SKM-1 (cell line): ENCODE measurements around the gene SPRR1A.
"Not testable (repeated sequence)": the region's sequence is repeated elsewhere in the genome, so short reads cannot be mapped to it uniquely, and the experiment has no call there.

ENCODE experiments used
- DNase-seq: peaks from one replicate; lab custom pipeline; 2025; ENCODE audit not compliant: unreplicated experiment; lab: John Stamatoyannopoulos, UW

Gene SPRR1A

DNA sequence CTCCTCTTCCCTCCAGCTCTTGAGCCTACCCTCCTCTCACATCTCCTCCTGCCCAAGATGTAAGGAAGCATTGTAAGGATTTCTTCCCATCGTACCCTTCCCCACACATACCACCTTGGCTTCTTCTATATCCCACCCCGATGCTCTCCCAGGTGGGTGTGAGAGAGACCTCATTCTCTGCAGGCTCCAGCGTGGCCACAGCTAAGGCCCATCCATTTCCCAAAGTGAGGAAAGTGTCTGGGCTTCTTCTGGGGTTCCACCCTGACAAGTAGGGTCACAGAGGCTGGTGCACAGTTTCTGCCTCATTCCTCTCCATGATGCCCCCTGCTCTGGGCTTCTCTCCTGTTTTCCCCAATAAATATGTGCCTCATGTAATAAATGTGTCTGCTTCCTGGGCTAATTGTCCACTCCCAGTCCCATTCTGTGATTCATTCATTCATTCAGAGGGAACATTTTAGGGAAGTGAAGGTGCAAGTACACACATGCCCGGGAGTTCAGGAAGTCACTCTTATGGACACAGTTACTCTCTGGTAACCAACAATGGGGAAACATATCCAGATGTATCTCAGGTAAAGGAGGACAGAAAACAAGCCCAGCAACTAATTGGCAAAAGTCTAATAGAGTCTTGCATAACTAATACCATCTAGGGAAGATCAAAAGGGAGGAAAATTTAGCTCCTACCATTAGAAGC is 11.5 kb upstream of the SPRR1A start:
- no peak for DNase-seq

DNA sequence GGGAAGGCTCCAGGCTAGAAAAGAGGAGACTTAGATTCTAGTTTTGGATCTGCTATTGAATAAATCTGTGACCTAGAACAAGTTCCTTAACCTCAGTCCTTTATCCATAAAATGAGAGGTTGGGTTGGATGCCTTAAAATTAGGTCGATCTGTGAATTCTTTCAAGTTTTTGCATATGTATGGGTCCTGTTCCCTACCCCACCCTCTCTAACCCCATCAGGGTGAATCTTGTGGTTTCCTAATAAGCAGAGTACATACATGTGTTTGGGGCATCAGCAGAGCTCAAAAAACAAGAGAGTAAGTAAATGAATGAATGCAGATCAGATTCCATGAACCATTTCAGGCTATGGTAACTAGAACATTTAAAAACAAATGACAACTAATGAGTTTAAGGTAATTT is 7.2 kb upstream of the SPRR1A start:
- DNase-seq: no peak

DNA sequence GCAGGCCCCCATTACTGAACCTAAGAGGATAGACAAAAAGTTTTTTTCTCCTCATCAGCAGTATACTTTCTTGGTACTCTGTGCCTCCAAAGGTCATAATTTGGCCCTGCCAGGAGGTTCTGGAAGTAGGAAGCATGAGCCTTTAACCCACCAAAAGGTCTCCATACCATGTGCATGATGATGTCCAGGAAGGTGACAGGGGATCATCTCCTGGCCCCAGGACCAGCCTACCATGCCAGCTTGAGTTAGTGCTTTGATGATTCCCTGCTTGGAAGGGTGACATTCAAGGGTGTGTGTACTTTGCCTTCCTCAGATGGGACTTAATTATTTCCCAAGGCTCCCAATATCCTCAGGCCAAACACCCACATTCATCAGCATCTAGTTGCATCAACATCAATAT is 6.3 kb upstream of the SPRR1A start:
- DNase-seq: no peak

DNA sequence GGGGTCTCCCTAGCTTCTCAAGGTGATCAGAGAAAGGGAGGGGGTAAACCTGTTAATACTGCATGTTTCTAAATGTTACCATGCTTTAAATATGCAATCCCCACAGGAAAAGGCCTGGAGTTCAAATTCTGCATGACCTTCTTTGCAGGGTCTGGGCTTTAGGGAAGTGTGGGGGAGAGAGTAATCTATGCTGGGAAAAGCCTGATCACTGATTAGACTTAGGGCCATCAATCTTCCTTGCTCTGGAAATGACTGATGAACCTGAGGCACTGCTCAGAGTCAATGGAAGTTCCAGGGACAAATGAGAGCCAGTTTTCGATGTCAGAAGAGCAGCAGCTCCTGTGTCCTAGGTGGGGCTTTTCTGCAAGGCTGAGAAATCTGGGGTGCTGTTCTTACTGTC is 3.2 kb upstream of the SPRR1A start:
- no peak for DNase-seq

DNA sequence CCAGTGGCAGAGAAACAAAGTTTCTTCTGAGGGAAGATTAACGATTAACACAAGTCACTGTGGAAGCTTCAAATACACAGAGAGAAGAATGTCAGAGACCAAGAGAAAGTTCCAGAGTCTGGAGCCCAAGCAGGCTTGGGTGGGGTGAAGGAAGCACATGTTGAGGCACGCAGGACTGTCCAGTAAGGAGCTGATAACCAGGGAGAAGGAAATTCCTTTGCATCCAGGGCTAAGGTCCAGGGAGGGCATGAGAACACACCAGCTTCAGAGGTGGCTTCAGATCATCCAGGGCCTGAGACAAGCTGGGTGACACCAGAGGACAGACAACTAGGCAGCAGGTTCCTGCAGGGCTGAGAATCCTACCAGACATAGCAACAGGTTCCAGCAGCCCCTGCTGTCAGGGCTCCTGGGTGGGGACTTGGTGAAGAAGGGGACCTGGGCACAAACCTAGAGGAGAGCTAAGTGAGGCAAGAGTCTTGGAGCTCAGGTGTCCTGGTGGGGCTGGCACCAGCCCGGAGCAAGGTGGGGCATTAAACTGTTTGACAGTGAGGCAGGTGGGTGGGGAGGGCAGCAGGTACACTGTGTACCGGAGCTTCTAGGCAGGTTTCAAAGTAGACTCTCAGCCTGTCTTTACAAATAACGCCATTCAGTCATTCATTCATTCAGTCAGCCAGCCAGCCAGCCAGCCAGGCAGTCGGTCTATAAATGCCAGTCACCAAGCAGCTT is 2.6 kb upstream of the SPRR1A start:
- DNase-seq: no peak

DNA sequence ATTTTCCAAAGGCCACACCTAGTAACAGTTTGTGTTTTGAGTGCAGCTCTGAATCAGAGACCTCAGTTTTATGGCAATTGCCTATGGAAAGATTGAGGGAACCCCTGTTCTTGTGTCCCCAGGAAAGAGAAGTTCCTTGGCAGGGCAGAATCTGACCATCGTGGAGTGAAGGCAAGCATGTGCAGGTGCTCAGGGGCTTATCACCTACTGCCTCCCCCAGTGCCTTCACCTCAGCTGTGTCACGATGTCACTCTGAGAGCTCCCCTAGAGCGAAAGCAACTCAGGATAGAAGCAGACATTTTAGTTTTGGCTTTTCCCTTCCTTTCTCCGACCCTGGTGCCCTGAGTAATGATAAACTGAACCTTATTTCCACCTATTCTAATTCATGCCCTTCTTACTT is 1.8 kb upstream of the SPRR1A start:
- DNase-seq: no peak

DNA sequence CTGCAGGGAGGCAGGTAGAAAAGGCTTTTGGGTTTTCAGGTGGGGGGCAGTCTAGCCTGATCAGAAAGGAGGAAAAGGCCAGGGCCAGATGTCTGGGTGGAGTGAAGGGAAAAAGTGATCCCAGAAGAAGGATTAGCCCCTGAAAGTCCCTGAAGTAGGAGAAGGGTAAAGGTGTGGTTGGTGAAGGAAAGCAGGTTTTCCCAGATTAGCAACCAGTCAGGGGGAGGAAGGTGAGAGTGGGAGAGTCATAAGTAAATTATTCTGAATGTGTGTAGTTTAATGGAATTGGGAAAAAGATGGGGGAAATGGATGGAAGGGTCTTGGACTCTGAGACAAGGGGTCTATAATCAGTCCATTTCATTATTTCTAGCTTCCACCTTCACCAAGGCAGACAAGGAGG is 647 bp upstream of the SPRR1A start:
- no peak for DNase-seq

DNA sequence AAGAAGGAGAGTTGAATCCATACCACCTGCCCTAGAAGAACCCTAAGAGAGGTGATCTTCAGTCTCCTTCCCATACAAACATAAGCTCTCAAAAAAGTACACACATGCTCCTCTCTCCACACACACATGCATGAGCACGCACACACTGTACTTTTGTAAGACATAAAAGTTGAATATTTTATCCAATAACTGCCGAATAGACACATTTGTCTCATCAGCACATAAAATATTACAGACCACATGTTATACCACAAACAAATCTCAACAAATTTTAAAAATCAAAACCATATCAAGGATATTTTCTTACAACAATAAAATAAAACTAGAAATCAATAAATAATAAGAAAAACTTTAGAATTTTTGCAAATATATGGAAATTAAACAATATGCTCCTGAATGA is 2.7 kb downstream of the SPRR1A start:
- DNase-seq: no peak

DNA sequence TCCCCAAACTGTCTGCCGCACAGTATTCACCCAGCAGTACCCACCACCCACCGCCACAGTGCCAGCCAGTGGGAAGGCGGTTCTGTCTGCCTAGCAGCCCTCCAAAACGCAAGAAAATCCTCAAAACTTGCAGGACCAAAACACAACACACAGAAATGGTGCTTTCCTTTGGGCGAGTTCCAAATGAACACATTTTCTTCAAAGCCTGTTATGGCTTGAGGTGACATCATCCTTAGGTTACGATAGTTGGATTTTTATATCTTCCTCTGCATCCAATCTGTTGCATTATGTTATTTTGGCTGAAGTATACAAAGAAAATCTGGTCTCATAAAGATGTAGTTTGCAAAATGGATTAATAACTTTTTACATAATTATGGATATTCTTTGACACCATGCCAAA is 9.3 kb downstream of the SPRR1A start:
- DNase-seq: no peak

DNA sequence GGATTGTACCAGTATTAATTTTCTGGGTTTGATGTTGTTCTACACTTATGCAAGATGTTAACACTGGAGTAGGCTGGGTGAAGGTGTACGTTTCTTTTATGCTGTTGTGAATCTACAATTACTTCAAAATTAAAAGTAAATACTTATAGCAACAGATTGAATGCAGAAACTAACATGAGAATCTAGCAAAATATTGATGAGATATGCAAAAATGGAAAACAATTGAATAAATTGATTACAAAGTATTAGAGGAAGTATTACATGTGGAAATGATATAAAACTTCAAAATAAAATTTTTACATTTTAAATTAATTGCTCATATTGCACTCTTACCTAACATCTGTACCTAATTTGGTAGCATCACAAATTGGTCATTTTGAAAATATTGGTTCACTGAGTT is 12.0 kb downstream of the SPRR1A start:
- no peak for DNase-seq

DNA sequence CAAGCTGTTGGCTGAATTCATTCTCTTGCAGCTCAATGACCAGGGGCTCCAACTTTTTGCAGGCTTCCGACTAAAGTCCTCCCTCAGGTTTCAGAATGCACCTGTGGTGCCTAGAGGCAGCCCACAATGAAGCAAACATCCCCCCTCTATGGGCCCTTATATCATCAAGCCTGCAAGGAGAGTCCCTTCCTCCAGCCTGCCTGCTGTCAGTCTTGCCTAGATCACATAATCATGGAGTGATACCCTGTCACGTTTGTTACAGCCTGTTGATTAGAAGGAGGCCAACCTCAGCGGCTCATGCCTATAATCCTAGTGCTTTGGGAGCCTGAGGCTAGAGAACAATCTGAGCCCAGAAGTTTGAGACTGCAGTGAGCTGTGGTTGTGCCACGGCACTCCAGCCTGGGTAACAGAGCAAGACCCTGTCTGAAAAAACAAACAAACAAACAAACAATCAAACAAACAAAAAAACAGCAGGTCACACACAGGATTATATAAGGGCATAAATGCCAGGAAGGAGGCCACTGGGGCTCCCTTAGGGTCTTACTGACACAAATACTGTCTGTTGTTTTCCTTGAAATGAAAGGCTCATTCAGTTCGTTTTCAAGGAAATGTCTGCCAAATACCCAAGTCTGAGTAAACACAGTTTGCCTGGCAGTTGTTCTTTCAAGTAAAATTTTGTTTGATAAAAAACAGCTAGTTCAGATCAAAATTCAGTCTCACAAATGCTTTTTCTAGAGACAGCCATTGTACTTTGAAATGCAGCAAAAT is 12.9 kb downstream of the SPRR1A start:
- no peak for DNase-seq

DNA sequence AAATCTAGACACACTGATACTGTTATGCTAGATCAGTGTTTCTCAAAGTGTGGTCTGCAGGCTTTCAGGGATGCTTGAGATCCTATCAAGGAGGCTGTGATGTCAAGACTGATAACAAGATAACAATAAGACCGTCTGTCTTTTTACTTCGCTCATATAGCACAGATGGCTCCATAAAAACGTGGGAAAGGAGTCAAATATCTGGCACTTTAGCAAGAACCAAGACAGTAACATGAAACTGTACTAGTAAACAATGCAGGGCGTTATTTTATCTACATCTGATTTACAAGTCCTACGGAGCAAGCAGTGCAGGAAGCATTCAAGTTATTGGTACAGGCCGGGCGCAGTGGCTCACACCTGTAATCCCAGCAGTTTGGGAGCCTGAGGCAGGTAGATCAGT is 14.0 kb downstream of the SPRR1A start:
- no peak for DNase-seq

DNA sequence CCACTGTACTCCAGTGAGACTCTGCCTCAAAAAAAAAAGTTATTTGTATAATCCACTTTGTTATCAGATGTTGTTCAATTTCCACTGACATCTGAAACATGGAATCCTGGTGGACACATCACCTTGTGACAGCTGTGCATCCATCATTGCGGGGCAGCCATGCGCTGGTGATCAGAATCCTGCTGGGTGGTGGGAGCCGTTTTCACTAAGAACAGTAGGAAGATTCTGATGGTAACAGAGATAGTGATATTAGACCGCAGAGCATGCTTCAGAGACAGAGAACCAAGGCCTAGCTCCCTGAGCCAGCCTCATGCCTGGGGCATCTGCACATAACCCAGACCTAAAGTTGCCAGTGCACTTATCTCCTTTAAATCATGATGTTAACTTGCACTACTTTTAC is 14.6 kb downstream of the SPRR1A start:
- DNase-seq: no peak

DNA sequence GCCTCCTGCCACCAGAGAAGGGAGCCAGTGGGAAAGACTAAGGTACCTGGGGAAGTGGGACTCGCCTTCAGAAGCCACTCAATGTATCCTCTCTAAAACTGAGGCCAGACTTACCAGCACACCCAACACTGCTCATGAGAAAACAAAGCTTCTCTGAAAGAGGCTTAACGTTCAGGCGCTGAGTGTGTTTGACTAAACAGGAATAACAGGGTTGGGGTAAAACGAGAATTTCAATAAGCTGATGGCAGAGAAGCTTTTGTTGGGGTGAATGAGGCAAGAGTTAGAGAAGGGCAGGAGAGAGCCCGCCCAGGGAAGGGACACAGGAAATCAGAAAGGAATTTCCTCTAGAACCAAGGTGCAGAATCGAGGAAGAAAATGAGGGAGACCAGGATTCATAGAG is 15.9 kb downstream of the SPRR1A start:
- DNase-seq: no peak

DNA sequence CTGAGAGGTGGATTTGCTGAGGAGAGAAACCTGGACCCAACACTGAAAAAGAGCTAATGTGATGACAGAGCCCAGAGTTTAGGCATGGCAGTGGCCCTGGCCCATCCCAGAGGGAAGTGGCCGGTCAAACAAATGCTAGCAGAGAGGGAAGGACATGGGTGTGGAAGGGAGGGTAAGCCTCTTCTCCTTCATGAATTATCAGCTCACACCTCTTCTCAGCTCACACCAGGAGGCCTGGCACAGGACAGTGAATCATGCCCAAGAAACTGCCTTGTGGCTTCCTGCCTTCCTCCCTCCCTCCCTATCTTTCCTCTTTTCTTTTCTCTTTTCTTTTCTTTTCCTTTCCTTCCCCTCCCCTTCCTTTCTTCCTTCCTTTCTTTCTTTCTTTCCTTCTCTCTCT is 16.4 kb downstream of the SPRR1A start:
- no peak for DNase-seq

DNA sequence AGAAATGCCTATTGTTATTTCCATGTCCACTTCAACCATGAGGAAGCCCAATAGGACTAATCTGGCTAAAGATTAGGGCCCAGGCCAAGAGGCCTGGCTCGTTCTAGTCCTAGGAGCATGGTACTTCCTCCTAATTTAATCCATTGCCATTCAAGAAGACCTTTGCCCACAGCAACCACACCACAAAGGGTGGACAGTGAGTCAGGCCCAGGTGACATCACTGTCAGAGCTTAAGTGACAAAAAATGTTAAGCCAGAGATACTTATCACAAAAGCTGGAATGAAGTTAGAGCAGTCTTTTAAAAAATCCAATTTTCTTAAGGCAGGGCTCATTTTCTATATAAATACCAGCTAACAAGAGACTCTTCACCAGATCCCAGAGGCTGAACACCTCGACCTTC is 17.5 kb downstream of the SPRR1A start, which contains the start of gene SPRR3:
TSS of gene SPRR3 (plus strand) at position 368 of the 400 bp plus-strand sequence. CDS start 1,272 bp downstream, outside the sequence.
- no peak for DNase-seq

DNA sequence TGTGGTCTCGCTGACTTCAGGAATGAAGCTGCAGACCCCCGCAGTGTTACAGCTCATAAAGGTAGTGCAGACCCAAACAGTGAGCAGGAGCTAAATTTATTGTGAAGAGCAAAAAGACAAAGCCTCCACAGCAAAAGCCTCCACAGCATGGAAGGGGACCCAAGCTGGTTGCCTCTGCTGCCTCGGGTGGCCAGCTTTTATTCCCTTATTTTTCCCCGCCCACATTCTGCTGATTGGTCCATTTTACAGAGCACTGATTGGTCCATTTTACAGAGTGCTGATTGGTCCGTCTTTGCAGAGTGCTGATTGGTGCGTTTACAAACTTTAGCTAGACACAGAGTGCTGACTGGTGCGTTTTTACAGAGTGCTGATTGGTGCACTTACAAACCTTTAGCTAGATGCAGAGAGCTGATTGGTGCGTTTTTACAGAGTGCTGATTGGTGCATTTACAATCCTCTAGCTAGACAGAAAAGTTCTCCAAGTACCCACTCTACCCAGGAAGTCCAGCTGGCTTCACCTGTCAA is 27.4 kb downstream of the SPRR1A start:
- DNase-seq: not testable (repeated sequence)

DNA sequence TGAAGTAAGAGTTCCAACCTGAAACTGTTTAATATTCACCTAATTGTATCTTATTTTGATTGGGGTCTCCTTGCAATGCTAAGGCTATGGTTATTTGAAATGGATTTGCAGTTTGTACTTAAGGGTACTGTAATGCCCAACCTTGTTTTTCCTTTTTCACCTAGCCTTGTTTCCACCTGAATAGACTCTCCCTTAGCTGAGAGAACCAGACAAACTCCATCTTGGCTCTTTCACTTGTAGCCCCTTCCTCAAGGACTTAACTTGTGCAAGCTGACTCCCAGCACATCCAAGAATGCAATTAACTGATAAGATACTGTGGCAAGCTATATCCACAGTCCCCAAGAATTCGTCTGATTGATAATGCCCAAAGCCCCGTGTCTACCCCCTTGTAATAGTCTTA is 37.9 kb downstream of the SPRR1A start:
- DNase-seq: not testable (repeated sequence)

DNA sequence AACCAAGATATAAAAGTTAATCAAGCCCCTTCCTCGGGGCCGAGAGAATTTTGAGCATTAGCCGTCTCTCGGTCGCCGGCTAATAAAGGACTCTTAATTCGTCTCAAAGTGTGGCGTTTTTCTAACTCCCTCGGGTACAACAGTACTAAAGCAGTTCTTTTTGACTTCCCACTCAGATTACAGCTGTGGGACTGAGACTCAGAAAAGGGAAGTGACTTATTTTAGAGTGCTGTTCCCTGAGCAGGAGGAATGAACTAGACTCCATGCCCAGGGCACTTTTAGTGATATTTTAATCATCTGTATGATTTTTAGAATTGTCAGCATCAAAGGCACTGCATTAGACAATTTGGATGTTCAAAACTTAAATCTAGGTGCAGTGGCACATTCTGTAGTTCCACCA is 38.5 kb downstream of the SPRR1A start:
- not testable (repeated sequence) for DNase-seq

DNA sequence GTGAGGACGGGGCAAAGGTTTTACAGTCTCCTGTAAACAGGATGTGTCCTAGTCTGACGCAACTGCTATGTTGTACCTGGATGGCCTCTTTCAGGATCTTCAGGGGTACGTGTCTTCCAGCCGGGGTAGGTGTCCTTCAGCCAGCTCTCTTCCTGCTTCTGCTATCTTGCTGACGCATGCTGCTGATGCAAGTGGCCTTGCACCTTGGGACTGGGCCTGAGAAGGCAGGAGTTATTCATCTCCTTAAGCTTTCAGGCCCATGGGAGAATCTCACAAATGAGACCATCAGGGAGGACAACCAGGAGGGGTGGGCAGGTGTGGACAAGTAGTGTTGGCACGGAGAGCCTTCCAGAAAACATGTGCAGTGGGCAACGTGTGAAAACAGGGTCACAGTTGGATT is 39.2 kb downstream of the SPRR1A start:
- no peak for DNase-seq

DNA sequence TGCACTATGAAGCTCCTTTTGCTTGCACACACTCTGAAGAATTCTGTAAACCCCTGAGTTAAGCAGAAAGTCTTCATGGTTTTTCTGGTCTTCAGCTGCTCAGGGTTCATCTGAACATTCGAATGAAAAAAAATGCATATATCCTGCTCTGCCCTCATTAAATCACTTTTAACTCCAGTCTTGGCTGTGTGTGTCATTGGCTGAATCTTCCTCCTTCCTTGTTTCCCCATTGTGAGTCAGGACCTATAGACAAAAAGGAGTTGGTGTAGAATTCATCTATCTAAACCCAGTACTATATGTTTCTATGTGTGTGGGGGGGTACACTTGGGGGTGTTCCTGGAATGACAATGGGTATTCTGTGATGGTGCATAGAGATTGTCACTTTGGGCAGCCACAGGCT is 40.5 kb downstream of the SPRR1A start:
- DNase-seq: no peak

DNA sequence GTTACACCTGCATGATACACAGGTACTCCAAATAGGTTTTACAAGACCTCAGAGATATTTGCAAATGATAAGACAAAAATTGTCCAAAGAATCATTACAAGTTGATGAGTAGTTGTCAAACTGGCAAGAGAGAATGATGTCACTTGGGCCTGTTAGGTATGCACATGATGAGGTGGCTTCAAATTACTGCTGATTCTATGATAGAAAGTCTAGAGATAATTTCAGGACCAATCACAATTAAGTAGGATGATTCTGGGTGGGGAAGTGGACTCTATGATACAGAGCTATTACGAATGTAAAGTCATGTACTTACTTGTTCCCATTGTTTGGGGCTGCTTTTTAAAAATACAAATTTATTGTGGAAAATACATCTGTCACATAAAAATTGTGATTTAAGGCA is 41.9 kb downstream of the SPRR1A start:
- no peak for DNase-seq
